CD4-positive, CD25-positive, alpha-beta regulatory T cell (primary cell): ENCODE results near the gene DHX36. TPM values are rescaled to one million over a fixed set of nuclear protein-coding genes. Genes with fewer than 3 reads are reported as not detected.

Experiments used
- ATAC-seq, 2 donors: fragments of 150-1000 bp; cut with Tn5 transposase; one replicate each; pipeline ENCODE4 v1.10.0; 2021; ENCODE audit warnings: low read depth in 2 of 2, moderate number of reproducible peaks in 2 of 2, moderate library complexity in 1 of 2
- DNase-seq, 3 donors: peaks; one replicate each; pipeline versions ENCODE4 v3.0.0 to v3.0.0-alpha.2; 2012 to 2022; ENCODE audit warnings: mixed read lengths in 1 of 3
- H3K27ac ChIP-seq: one replicate; pipeline ENCODE4 v1.7.0; 2013; ENCODE audit warnings: mild to moderate bottlenecking, low read length; ENCODE audit not compliant: insufficient read depth, poor library complexity, severe bottlenecking
- H3K27me3 ChIP-seq: one replicate; pipeline ENCODE4 v1.7.0; 2013; ENCODE audit warnings: low read length; ENCODE audit not compliant: control insufficient read depth, insufficient read depth
- H3K36me3 ChIP-seq: one replicate; pipeline ENCODE4 v1.7.0; 2013; ENCODE audit warnings: mild to moderate bottlenecking, low read length, moderate library complexity; ENCODE audit not compliant: control insufficient read depth, insufficient read depth
- H3K4me1 ChIP-seq: 2 replicates; pipeline ENCODE4 v1.7.0; 2013; ENCODE audit warnings: mild to moderate bottlenecking, low read length; ENCODE audit not compliant: insufficient read depth, control insufficient read depth, poor library complexity, severe bottlenecking
- H3K4me3 ChIP-seq: one replicate; pipeline ENCODE4 v1.7.0; 2013; ENCODE audit warnings: low read depth, mild to moderate bottlenecking, low read length, moderate library complexity
- H3K9me3 ChIP-seq, 2 experiments: 1 replicate in 1 of 2; 2 replicates in 1 of 2; pipeline ENCODE4 v1.7.0; 2013; ENCODE audit warnings: low read length in 2 of 2, mild to moderate bottlenecking in 1 of 2, moderate library complexity in 1 of 2; ENCODE audit not compliant: control insufficient read depth in 2 of 2
- H3K27ac Mint-ChIP-seq, 3 donors: one replicate each; pipeline ENCODE4 v1.8.0; 2020 to 2022; ENCODE audit warnings: mild to moderate bottlenecking in 3 of 3, mixed read lengths in 3 of 3, moderate library complexity in 2 of 3
- H3K27me3 Mint-ChIP-seq: one replicate; pipeline ENCODE4 v1.8.0; 2022; ENCODE audit warnings: mild to moderate bottlenecking, mixed read lengths
- H3K36me3 Mint-ChIP-seq: one replicate; pipeline ENCODE4 v1.8.0; 2020; ENCODE audit warnings: mixed read lengths
- H3K4me1 Mint-ChIP-seq, 4 donors: one replicate each; pipeline ENCODE4 v1.8.0; 2020 to 2022; ENCODE audit warnings: mixed read lengths in 4 of 4, mild to moderate bottlenecking in 1 of 4
- H3K4me3 Mint-ChIP-seq, 4 donors: one replicate each; pipeline ENCODE4 v1.8.0; 2020 to 2022; ENCODE audit warnings: mild to moderate bottlenecking in 4 of 4, mixed read lengths in 4 of 4, moderate library complexity in 3 of 4
- H3K9me3 Mint-ChIP-seq, 7 donors: one replicate each; pipeline ENCODE4 v1.8.0; 2020 to 2022; ENCODE audit warnings: mixed read lengths in 7 of 7, mild to moderate bottlenecking in 3 of 7, moderate library complexity in 2 of 7
- polyA plus RNA-seq, 4 donors: library from polyadenylated mRNA; unstranded; fragments of 300-500 nt; fragmentation: Illumina TruSeq; gene quantifications; one replicate each; pipeline ENCODE4 v1.2.3, GENCODE V29; 2021
- total RNA-seq: library from RNA; stranded (reverse); gene quantifications from one replicate; pipeline ENCODE4 v1.2.3, GENCODE V29; 2022

The DHX36 gene
- total and polyA plus RNA-seq, 5 donors from 2014 or later = 11.6 to 121 (median 20.0) TPM

GRCh38 chr3:154314152-154314551 lies 10.1 kb downstream of the DHX36 start:
- H3K9me3 ChIP-seq = no peaks in the 10 kb centered on the region
- Mint-ChIP-seq H3K36me3 (peaks cover 37% of the 10 kb centered on the region), H3K27me3 (no peaks in the 10 kb centered on the region), H3K4me3 (no peak overlapping the region), H3K27ac (no peak overlapping the region), H3K4me1 (peaks cover 0 to 47% (median 20%) of the 10 kb centered on the region in 4 donors), H3K9me3 (no peaks in the 10 kb centered on the region)
- DNase-seq (no peak), ATAC-seq (no peak)
- H3K4me1 ChIP-seq = peaks cover 24% of the 10 kb centered on the region
- H3K27ac ChIP-seq = no peak overlapping the region
- no peaks in the 10 kb centered on the region for H3K27me3 ChIP-seq
- peaks cover 40% of the 10 kb centered on the region for H3K36me3 ChIP-seq
- H3K4me3 ChIP-seq = no peak overlapping the region

- Histone ChIP-seq H3K4me3 (no peak overlapping the region), H3K4me1 (peaks cover 3% of the 10 kb centered on the region), H3K36me3 (peaks cover 55% of the 10 kb centered on the region), H3K27me3 (no peaks in the 10 kb centered on the region), H3K9me3 (no peaks in the 10 kb centered on the region), H3K27ac (no peak overlapping the region)
- Mint-ChIP-seq H3K36me3 (peaks cover 54% of the 10 kb centered on the region), H3K4me3 (no peak overlapping the region), H3K27ac (no peak overlapping the region), H3K4me1 (peaks cover 15 to 48% (median 23%) of the 10 kb centered on the region in 4 donors), H3K27me3 (no peaks in the 10 kb centered on the region), H3K9me3 (no peaks in the 10 kb centered on the region)
- ATAC-seq (no peak), DNase-seq (no peak)
Observed at GRCh38 chr3:154310840-154311239, 13.4 kb downstream of the DHX36 start.

- peaks cover 61% of the 10 kb centered on the region for H3K36me3 ChIP-seq
- Mint-ChIP-seq H3K27ac (peak overlapping the region in 1 of 3 donors; percentile 20), H3K27me3 (no peaks in the 10 kb centered on the region)
Observed at GRCh38 chr3:154307363-154307762, 16.9 kb downstream of the DHX36 start.

GRCh38 chr3:154304936-154305335 lies 19.4 kb downstream of the DHX36 start:
- H3K27me3 ChIP-seq = no peaks in the 10 kb centered on the region
- no peak for ATAC-seq
- H3K27ac ChIP-seq = no peak overlapping the region
- Mint-ChIP-seq H3K4me3 (no peak overlapping the region), H3K4me1 (peaks cover 16 to 37% (median 17%) of the 10 kb centered on the region in 4 donors), H3K9me3 (no peaks in the 10 kb centered on the region), H3K27ac (no peak overlapping the region), H3K27me3 (no peaks in the 10 kb centered on the region), H3K36me3 (peaks cover 64% of the 10 kb centered on the region)
- peaks cover 3% of the 10 kb centered on the region for H3K4me1 ChIP-seq
- DNase-seq = no peak
- peaks cover 82% of the 10 kb centered on the region for H3K36me3 ChIP-seq
- H3K9me3 ChIP-seq = no peaks in the 10 kb centered on the region
- H3K4me3 ChIP-seq = no peak overlapping the region

More at GRCh38 chr3:154307363-154307762, 16.9 kb downstream of the DHX36 start:
- H3K27me3 ChIP-seq = no peaks in the 10 kb centered on the region
- no peak overlapping the region for H3K27ac ChIP-seq
- DNase-seq (no peak), ATAC-seq (no peak)
- H3K4me1 ChIP-seq = peaks cover 3% of the 10 kb centered on the region
- H3K4me3 ChIP-seq = no peak overlapping the region
- peaks cover 12 to 35% (median 17%) of the 10 kb centered on the region in 4 donors for H3K4me1 Mint-ChIP-seq
- H3K9me3 Mint-ChIP-seq = no peaks in the 10 kb centered on the region
- peaks cover 48% of the 10 kb centered on the region for H3K36me3 Mint-ChIP-seq
- no peak overlapping the region for H3K4me3 Mint-ChIP-seq
- H3K9me3 ChIP-seq = no peaks in the 10 kb centered on the region

- DNase-seq (no peak), ATAC-seq (no peak)
- Histone ChIP-seq H3K27me3 (no peaks in the 10 kb centered on the region), H3K4me3 (no peak overlapping the region), H3K36me3 (peaks cover 87% of the 10 kb centered on the region), H3K4me1 (peaks cover 3% of the 10 kb centered on the region), H3K27ac (no peak overlapping the region), H3K9me3 (no peaks in the 10 kb centered on the region)
- Mint-ChIP-seq H3K4me3 (no peak overlapping the region), H3K9me3 (no peaks in the 10 kb centered on the region), H3K4me1 (peaks cover 12 to 30% (median 17%) of the 10 kb centered on the region in 4 donors), H3K27me3 (no peaks in the 10 kb centered on the region), H3K27ac (no peak overlapping the region), H3K36me3 (peaks cover 64% of the 10 kb centered on the region)
Observed at GRCh38 chr3:154304116-154304786, 20.0 kb downstream of the DHX36 start.

GRCh38 chr3:154301561-154301960 lies 22.7 kb downstream of the DHX36 start:
- Histone ChIP-seq H3K4me3 (no peak overlapping the region), H3K9me3 (no peaks in the 10 kb centered on the region), H3K36me3 (peaks cover 90% of the 10 kb centered on the region), H3K27me3 (no peaks in the 10 kb centered on the region), H3K4me1 (no peaks in the 10 kb centered on the region), H3K27ac (no peak overlapping the region)
- no peak for DNase-seq
- Mint-ChIP-seq H3K36me3 (peaks cover 59% of the 10 kb centered on the region), H3K27me3 (no peaks in the 10 kb centered on the region), H3K4me3 (no peak overlapping the region), H3K4me1 (peaks cover 2 to 19% (median 9%) of the 10 kb centered on the region in 4 donors), H3K9me3 (no peaks in the 10 kb centered on the region), H3K27ac (no peak overlapping the region)
- ATAC-seq = no peak

- Mint-ChIP-seq H3K27ac (peak overlapping the region in 2 of 3 donors; percentile 4 to 9), H3K36me3 (peaks cover 47% of the 10 kb centered on the region), H3K4me3 (no peak overlapping the region), H3K4me1 (peaks cover 0 to 11% (median 4%) of the 10 kb centered on the region in 4 donors), H3K9me3 (no peaks in the 10 kb centered on the region), H3K27me3 (no peaks in the 10 kb centered on the region)
- DNase-seq (no peak), ATAC-seq (no peak)
- Histone ChIP-seq H3K27me3 (no peaks in the 10 kb centered on the region), H3K27ac (no peak overlapping the region), H3K9me3 (no peaks in the 10 kb centered on the region), H3K4me3 (no peak overlapping the region), H3K4me1 (no peaks in the 10 kb centered on the region), H3K36me3 (peaks cover 84% of the 10 kb centered on the region)
Observed at GRCh38 chr3:154294016-154294415, 30.3 kb downstream of the DHX36 start.

- Histone ChIP-seq H3K4me1 (no peaks in the 10 kb centered on the region), H3K9me3 (no peaks in the 10 kb centered on the region), H3K36me3 (peaks cover 91% of the 10 kb centered on the region), H3K27me3 (no peaks in the 10 kb centered on the region), H3K4me3 (no peak overlapping the region), H3K27ac (no peak overlapping the region)
- no peaks in the 10 kb centered on the region for H3K9me3 Mint-ChIP-seq
- H3K27me3 Mint-ChIP-seq = no peaks in the 10 kb centered on the region
- peaks cover 49% of the 10 kb centered on the region for H3K36me3 Mint-ChIP-seq
- ATAC-seq (no peak), DNase-seq (no peak)
- peaks cover 0 to 12% (median 1%) of the 10 kb centered on the region in 4 donors for H3K4me1 Mint-ChIP-seq
- H3K4me3 Mint-ChIP-seq = no peak overlapping the region
- H3K27ac Mint-ChIP-seq = no peak overlapping the region
Observed at GRCh38 chr3:154290187-154290586, 34.1 kb downstream of the DHX36 start.
